NCI-H2227 (cell line): ENCODE results near the gene SLC22A31.

ENCODE experiments used
- DNase-seq: peaks from one replicate; lab custom pipeline; 2025; ENCODE audit not compliant: unreplicated experiment; lab: John Stamatoyannopoulos, UW

The SLC22A31 gene

GRCh38 chr16:89217138-89217387, 16.7 kb upstream of the SLC22A31 start:
- no peak for DNase-seq

- peak; percentile 69 for DNase-seq
Observed at GRCh38 chr16:89216315-89217137, 16.2 kb upstream of the SLC22A31 start.

- no peak for DNase-seq
Observed at GRCh38 chr16:89210904-89211515, 10.7 kb upstream of the SLC22A31 start.

GRCh38 chr16:89210165-89210903, 10.0 kb upstream of the SLC22A31 start:
- no peak for DNase-seq

GRCh38 chr16:89209522-89210044, 9.2 kb upstream of the SLC22A31 start:
- DNase-seq, result no peak

- no peak for DNase-seq
Observed at GRCh38 chr16:89207993-89208392, 7.7 kb upstream of the SLC22A31 start.

GRCh38 chr16:89202422-89203215, 2.3 kb upstream of the SLC22A31 start:
- no peak for DNase-seq

- DNase-seq, result peak; percentile 84
Observed at GRCh38 chr16:89201439-89202377, 1.4 kb upstream of the SLC22A31 start.

GRCh38 chr16:89200850-89201411, 594 bp upstream of the SLC22A31 start:
- no peak for DNase-seq

- no peak for DNase-seq
Observed at GRCh38 chr16:89199241-89200123, 855 bp downstream of the SLC22A31 start.

- DNase-seq, result no peak
Observed at GRCh38 chr16:89198417-89199240, 1.7 kb downstream of the SLC22A31 start.

GRCh38 chr16:89197633-89198416, 2.5 kb downstream of the SLC22A31 start:
- DNase-seq, result no peak

- no peak for DNase-seq
Observed at GRCh38 chr16:89197033-89197632, 3.2 kb downstream of the SLC22A31 start.

- DNase-seq, result no peak
Observed at GRCh38 chr16:89195521-89196171, 4.7 kb downstream of the SLC22A31 start.

GRCh38 chr16:89194340-89195311, 5.7 kb downstream of the SLC22A31 start:
- DNase-seq, result no peak
